ENCODE data around the gene SNX3.

DNA sequence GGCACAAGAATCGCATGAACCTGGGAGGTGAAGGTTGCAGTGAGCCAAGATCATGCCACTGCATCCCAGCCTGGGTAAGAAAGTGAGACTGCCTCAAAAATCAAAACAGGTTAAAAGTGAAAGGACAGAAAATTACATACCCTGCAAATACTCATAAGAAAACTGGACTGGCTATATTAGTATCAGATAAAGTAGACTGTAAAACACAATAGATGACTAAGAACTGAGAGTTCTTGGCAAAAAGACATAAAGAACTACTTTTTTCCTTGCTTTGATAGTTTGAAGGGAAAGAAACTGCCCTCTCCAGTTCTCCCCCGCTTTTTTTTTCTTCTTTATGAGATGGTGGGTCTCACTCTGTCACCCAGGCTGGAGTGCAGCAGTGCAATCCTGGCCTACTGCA is 17.0 kb downstream of the SNX3 start:
- TF ChIP-seq, protein P1, sequence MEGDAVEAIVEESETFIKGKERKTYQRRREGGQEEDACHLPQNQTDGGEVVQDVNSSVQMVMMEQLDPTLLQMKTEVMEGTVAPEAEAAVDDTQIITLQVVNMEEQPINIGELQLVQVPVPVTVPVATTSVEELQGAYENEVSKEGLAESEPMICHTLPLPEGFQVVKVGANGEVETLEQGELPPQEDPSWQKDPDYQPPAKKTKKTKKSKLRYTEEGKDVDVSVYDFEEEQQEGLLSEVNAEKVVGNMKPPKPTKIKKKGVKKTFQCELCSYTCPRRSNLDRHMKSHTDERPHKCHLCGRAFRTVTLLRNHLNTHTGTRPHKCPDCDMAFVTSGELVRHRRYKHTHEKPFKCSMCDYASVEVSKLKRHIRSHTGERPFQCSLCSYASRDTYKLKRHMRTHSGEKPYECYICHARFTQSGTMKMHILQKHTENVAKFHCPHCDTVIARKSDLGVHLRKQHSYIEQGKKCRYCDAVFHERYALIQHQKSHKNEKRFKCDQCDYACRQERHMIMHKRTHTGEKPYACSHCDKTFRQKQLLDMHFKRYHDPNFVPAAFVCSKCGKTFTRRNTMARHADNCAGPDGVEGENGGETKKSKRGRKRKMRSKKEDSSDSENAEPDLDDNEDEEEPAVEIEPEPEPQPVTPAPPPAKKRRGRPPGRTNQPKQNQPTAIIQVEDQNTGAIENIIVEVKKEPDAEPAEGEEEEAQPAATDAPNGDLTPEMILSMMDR (IDR thresholded peaks at IDR 0.05; ENCODE audit: poor library complexity, severe bottlenecking), result no peak
- no peak for TF ChIP-seq EZH2 (IDR thresholded peaks at IDR 0.05; ENCODE audit: borderline replicate concordance, insufficient read depth, low read length, poor library complexity, severe bottlenecking)
- no peak for TF ChIP-seq TAF1 (IDR thresholded peaks at IDR 0.05; ENCODE audit: low read depth)
- TF ChIP-seq SMC3 (conservative IDR thresholded peaks at IDR 0.05; ENCODE audit: poor library complexity), result no peak
